ENCODE data around the gene CCDC187.

CCDC187 gene

DNA sequence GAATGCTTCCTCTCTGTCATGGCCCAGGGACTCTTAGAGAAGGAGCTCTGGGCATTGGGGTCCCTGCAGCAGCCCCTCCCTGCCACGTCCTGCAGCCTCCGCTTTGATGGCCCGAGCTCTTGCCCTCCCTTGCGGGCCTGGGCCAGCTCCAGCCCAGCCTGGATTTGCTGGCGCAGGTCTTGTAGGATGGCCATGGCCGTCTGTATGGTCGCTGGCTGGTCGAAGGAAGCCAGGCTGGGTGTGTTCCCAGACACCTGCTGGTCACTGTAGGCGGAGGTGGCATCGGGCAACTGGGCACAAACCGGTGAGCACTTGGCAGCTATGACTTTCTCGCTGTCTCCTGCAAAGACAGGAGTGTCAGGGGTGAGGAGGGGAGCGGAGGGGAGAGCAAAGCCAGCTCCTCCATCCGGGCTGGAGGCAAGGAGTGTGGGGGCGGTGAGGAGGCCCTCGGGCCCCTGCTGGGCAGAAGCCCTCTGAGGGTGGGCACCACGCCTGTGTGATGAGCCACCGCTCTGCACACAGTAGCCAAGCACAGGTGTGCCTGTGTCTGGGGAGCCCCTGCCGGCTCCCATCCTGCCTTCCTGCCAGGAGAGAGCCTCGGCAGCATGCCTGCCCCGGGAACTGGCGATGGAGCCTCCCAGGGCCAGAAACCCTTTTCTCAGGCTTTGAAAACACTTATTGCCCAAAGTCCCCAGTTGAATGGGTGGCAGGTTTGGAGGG, 12.4 kb downstream of the CCDC187 start:
- H3K27me3 ChIP-seq (ENCODE audit: insufficient read depth, low read length, poor library complexity): no peaks in the 10 kb centered on the region
- no peak for TF ChIP-seq EZH2 (IDR thresholded peaks at IDR 0.05; ENCODE audit: borderline replicate concordance, low read depth, low read length, severe bottlenecking)
- TF ChIP-seq, protein P1, sequence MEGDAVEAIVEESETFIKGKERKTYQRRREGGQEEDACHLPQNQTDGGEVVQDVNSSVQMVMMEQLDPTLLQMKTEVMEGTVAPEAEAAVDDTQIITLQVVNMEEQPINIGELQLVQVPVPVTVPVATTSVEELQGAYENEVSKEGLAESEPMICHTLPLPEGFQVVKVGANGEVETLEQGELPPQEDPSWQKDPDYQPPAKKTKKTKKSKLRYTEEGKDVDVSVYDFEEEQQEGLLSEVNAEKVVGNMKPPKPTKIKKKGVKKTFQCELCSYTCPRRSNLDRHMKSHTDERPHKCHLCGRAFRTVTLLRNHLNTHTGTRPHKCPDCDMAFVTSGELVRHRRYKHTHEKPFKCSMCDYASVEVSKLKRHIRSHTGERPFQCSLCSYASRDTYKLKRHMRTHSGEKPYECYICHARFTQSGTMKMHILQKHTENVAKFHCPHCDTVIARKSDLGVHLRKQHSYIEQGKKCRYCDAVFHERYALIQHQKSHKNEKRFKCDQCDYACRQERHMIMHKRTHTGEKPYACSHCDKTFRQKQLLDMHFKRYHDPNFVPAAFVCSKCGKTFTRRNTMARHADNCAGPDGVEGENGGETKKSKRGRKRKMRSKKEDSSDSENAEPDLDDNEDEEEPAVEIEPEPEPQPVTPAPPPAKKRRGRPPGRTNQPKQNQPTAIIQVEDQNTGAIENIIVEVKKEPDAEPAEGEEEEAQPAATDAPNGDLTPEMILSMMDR (IDR thresholded peaks at IDR 0.05; ENCODE audit: borderline replicate concordance, extremely low read depth, low read length, poor library complexity, severe bottlenecking): no peak
- no peak overlapping the region for H3K9ac ChIP-seq (ENCODE audit: low read depth, low read length)
- H3K9me3 ChIP-seq (ENCODE audit: insufficient read depth, low read length, severe bottlenecking): peaks cover 3% of the 10 kb centered on the region
- H3K4me3 ChIP-seq (ENCODE audit: low read depth in 1 of 2, low read length in 2 of 2): no peak overlapping the region
- no peaks in the 10 kb centered on the region for H4K20me1 ChIP-seq (ENCODE audit: insufficient read depth, low read length)
- H3K4me1 ChIP-seq (ENCODE audit: insufficient read depth, low read length): no peaks in the 10 kb centered on the region
- no peak for ATAC-seq (ENCODE audit: insufficient read depth, low read depth)
- no peaks in the 10 kb centered on the region for H3K79me2 ChIP-seq (ENCODE audit: insufficient read depth, low read length)
- H3K4me2 ChIP-seq (ENCODE audit: insufficient read depth, low read length): no peak overlapping the region
- no peak overlapping the region for H2AFZ ChIP-seq (ENCODE audit: low read depth, low read length)
- no peaks in the 10 kb centered on the region for H3K36me3 ChIP-seq (ENCODE audit: insufficient read depth, low read length)
- no peak for DNase-seq
- H3K27ac ChIP-seq (ENCODE audit: low read length): no peak overlapping the region

DNA sequence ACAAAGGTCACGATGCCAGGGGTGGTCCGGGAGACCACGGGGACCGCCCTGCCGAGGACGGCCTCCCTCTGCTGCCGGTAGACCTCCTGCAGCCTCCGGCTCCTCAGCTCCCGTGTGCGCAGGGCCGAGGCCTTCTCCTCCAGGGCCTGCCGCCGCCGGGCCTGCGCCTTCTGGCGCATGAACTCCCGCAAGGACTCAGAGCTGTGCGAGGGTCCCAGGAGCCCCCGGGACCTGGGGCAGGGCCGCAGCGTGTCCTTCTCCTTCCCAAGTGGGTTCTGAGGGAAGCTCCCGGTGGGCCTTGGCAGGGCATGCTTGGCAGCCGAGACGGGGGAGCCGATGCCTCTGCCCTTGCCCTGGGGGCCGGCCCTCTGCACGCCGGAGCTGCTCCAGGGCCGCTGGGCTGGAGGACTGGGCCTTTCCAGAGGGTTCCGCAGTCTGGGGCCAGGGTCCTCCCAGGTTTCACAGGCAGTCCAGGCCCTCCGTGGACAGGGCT, 13.3 kb downstream of the CCDC187 start:
- Histone ChIP-seq H3K36me3 (ENCODE audit: insufficient read depth, low read length) (no peaks in the 10 kb centered on the region), H3K4me1 (ENCODE audit: insufficient read depth, low read length) (no peaks in the 10 kb centered on the region), H3K79me2 (ENCODE audit: insufficient read depth, low read length) (no peaks in the 10 kb centered on the region), H3K4me2 (ENCODE audit: insufficient read depth, low read length) (no peak overlapping the region), H3K9ac (ENCODE audit: low read depth, low read length) (no peak overlapping the region), H3K4me3 (ENCODE audit: low read depth in 1 of 2, low read length in 2 of 2) (no peak overlapping the region), H3K27me3 (ENCODE audit: insufficient read depth, low read length, poor library complexity) (no peaks in the 10 kb centered on the region), H3K9me3 (ENCODE audit: insufficient read depth, low read length, severe bottlenecking) (peaks cover 3% of the 10 kb centered on the region), H4K20me1 (ENCODE audit: insufficient read depth, low read length) (no peaks in the 10 kb centered on the region), H2AFZ (ENCODE audit: low read depth, low read length) (no peak overlapping the region), H3K27ac (ENCODE audit: low read length) (no peak overlapping the region)
- ATAC-seq (ENCODE audit: insufficient read depth, low read depth) (no peak), DNase-seq (no peak)
- no peak for TF ChIP-seq EZH2 (IDR thresholded peaks at IDR 0.05; ENCODE audit: borderline replicate concordance, low read depth, low read length, severe bottlenecking)
- TF ChIP-seq, protein P1 (IDR thresholded peaks at IDR 0.05; ENCODE audit: borderline replicate concordance, extremely low read depth, low read length, poor library complexity, severe bottlenecking): no peak

DNA sequence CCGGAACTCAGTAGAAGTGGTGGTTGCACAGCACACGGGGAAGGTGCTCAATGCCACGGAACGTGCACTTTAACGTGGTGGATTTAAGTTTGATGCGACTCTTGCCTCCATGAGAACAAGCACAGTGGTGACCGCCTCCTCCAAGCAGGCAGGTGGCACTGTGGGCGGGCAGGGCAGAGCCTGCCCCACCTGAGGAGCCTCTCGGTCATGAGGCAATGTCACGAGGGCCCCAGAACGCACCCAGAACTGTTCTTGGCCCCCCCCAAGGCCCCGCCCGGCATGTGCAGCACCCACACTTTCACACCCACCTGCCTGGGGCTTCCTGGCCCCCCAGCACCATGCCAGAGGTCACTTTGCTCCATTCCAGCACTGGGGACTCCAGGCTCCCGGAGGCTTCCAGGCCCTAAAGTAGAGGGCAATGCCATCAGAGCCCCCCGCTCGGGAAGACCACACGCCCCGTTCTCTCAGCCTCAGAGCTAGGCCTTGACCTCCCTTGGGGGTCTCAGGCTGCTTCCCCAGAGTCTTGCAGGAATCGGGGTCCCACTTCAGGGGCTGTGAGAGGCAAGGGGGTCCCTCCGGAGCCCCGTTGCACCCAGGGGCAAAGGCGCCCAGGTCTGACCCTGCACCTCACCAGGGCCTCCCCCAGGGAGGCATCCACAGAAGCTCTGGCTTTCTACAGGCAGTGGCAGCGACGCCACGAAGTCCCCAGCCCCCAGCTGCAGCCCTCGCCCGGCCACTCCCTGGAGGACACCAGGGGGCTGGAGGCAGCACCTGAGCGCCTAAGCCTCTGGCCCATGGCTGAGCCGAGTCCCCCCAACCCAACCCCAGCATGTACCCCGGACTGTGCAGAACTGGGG, 14.0 kb downstream of the CCDC187 start:
- H3K27me3 ChIP-seq (ENCODE audit: insufficient read depth, low read length, poor library complexity): no peaks in the 10 kb centered on the region
- peaks cover 3% of the 10 kb centered on the region for H3K9me3 ChIP-seq (ENCODE audit: insufficient read depth, low read length, severe bottlenecking)
- no peak for DNase-seq
- no peak overlapping the region for H3K9ac ChIP-seq (ENCODE audit: low read depth, low read length)
- H3K4me2 ChIP-seq (ENCODE audit: insufficient read depth, low read length): no peak overlapping the region
- ATAC-seq (ENCODE audit: insufficient read depth, low read depth): no peak
- H3K27ac ChIP-seq (ENCODE audit: low read length): no peak overlapping the region
- no peak overlapping the region for H2AFZ ChIP-seq (ENCODE audit: low read depth, low read length)
- H3K79me2 ChIP-seq (ENCODE audit: insufficient read depth, low read length): no peaks in the 10 kb centered on the region
- H3K4me3 ChIP-seq (ENCODE audit: low read depth in 1 of 2, low read length in 2 of 2): no peak overlapping the region
- TF ChIP-seq EZH2 (IDR thresholded peaks at IDR 0.05; ENCODE audit: borderline replicate concordance, low read depth, low read length, severe bottlenecking): no peak
- TF ChIP-seq, protein P1 (IDR thresholded peaks at IDR 0.05; ENCODE audit: borderline replicate concordance, extremely low read depth, low read length, poor library complexity, severe bottlenecking): peak; percentile 32
- no peaks in the 10 kb centered on the region for H3K36me3 ChIP-seq (ENCODE audit: insufficient read depth, low read length)
- no peaks in the 10 kb centered on the region for H3K4me1 ChIP-seq (ENCODE audit: insufficient read depth, low read length)
- no peaks in the 10 kb centered on the region for H4K20me1 ChIP-seq (ENCODE audit: insufficient read depth, low read length)
